ELF-1 (cell line): ENCODE results near the gene B3GNT8.
"Not testable (repeated sequence)": the region's sequence is repeated elsewhere in the genome, so short reads cannot be mapped to it uniquely, and the experiment has no call there.

Experiments used
- DNase-seq: peaks from one replicate; pipeline ENCODE4 v3.0.0-alpha.2; 2016; ENCODE audit warnings: low read depth, low spot score

B3GNT8 gene

GRCh38 chr19:41391618-41392017 is 35.6 kb downstream of the B3GNT8 start:
- DNase-seq = no peak

- no peak for DNase-seq
Measured at GRCh38 chr19:41386442-41386841, 40.7 kb downstream of the B3GNT8 start.

DNA sequence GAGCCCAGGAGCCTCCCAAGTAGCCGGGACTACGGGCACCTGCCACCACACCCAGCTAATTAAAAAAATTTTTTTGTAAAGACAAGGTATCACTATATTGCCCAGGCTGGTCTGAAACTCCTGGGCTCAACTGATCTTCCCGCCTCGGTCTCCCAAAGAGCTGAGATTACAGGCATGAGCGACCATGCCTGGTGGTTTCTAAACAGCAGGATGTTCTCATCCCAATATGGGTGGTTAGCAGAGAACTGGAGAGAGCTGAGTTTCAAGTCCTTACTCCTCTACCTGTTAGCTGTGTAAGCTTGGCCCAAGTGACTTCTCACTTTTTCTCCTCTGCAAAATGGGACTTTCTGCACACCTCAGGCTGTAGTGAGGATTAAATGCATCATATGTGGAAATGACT is 42.8 kb downstream of the B3GNT8 start:
- no peak for DNase-seq

GRCh38 chr19:41381536-41381935 is 45.6 kb downstream of the B3GNT8 start:
- DNase-seq = not testable (repeated sequence)

GRCh38 chr19:41377977-41378709 is 49.0 kb downstream of the B3GNT8 start:
- peak; percentile 62 for DNase-seq

DNA sequence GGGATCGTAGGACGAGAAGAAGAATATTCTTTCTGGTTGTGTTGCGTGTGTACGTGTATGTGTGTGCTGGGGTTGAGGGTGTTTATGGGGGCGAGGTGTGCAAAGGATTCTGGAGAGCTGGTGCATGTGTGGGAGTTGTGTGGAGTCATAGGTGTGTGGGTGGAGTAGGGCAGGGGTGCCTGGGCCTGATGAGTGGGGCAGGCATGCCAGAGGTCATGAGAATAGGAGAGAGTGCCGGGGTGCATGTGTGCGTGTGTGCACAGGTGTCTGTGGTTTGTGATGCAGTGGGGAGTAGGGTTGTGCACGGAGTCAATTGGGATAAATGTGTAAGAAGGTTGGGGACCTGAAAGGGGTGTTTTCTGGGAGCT is 50.2 kb downstream of the B3GNT8 start:
- DNase-seq = no peak

GRCh38 chr19:41376241-41376997 is 50.8 kb downstream of the B3GNT8 start, which contains the start of gene TMEM91:
TMEM91 (plus strand) TSS chr19:41376533; CDS start chr19:41378310, 1,777 bp downstream.
- peak; percentile 62 for DNase-seq
